ENCODE measurements around the gene FBXL7. TPM values are rescaled to one million over a fixed set of nuclear protein-coding genes. Genes with fewer than 3 reads are reported as not detected.

The FBXL7 gene
- polyA plus RNA-seq, 1 donor (not counting 4 experiments of a cell fraction or from before 2014, with no cell fraction given), result 0.22 TPM

DNA sequence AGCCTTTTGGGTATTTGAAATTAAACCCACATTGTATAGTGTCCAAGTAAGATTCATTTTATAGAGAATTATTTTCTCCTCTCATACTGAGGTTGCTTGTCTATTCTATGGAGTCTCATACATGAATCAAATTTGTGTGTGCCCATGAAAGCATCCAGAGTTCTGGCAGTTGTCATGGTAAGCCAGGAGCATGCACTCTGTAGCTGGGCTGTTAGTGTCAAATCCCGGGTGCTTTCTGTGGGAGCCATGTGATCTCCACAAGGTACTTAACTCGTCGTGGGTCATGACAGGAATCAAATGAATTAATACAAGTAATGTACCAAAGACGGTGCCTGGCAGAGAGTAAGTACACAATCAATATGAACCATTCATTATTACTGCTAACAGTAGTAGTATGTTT lies 58.7 kb downstream of the FBXL7 start:
- FAIRE-seq, result no peak

DNA sequence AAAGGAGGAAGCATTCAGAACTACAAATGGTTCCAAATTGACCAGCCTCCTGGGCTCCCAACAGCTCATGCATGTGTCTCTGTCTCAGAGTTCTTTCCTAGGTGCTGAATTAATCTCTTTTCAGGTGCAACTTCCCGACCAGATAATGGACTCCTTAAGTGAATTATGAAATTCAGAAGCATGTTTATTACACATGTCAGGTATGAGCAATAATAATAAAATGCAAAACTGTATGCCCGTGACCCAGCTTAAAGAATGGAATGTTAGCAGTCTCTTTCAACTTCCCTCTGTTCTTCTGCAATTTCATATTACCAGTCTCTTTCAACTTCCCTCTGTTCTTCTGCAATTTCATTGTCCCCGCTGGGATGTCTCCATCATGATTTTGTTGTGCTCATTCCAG lies 60.4 kb downstream of the FBXL7 start:
- Histone ChIP-seq H4K20me1 (ENCODE audit: control insufficient read depth, extremely low read depth, insufficient read depth, low read length) (no peaks in the 10 kb centered on the region), H3K4me2 (ENCODE audit: control insufficient read depth, extremely low read depth, insufficient read depth, low read depth, low read length) (no peak overlapping the region), H3K27me3 (ENCODE audit: control insufficient read depth, extremely low read depth, insufficient read depth, low read length) (no peaks in the 10 kb centered on the region), H3K9me3 (ENCODE audit: control insufficient read depth, low read depth, low read length) (no peaks in the 10 kb centered on the region), H3K79me2 (ENCODE audit: control insufficient read depth, insufficient read depth, low read length) (no peaks in the 10 kb centered on the region), H3K36me3 (ENCODE audit: control insufficient read depth in 2 of 2, extremely low read depth in 1 of 2, insufficient read depth in 2 of 2, low read length in 2 of 2) (no peaks in the 10 kb centered on the region), H3K4me3 (ENCODE audit: control insufficient read depth in 2 of 3, extremely low read depth in 1 of 3, insufficient read depth in 2 of 3, low read depth in 1 of 3, low read length in 3 of 3) (no peak overlapping the region), H2AFZ (ENCODE audit: control insufficient read depth, low read length) (no peak overlapping the region), H3K27ac (ENCODE audit: control insufficient read depth, insufficient read depth, low read length) (no peak overlapping the region), H3K4me1 (ENCODE audit: control insufficient read depth, extremely low read depth, insufficient read depth, low read length) (no peaks in the 10 kb centered on the region), H3K9me1 (ENCODE audit: control insufficient read depth, extremely low read depth, insufficient read depth, low read length) (no peaks in the 10 kb centered on the region), H3K9ac (ENCODE audit: control insufficient read depth, extremely low read depth, insufficient read depth, low read length) (no peak overlapping the region)
- dilution Hi-C loops (cut with MboI; ENCODE audit: extremely low pct_ligation_motif_present, low sequenced_read_pairs), result no loop called here
- TF ChIP-seq, protein P1, sequence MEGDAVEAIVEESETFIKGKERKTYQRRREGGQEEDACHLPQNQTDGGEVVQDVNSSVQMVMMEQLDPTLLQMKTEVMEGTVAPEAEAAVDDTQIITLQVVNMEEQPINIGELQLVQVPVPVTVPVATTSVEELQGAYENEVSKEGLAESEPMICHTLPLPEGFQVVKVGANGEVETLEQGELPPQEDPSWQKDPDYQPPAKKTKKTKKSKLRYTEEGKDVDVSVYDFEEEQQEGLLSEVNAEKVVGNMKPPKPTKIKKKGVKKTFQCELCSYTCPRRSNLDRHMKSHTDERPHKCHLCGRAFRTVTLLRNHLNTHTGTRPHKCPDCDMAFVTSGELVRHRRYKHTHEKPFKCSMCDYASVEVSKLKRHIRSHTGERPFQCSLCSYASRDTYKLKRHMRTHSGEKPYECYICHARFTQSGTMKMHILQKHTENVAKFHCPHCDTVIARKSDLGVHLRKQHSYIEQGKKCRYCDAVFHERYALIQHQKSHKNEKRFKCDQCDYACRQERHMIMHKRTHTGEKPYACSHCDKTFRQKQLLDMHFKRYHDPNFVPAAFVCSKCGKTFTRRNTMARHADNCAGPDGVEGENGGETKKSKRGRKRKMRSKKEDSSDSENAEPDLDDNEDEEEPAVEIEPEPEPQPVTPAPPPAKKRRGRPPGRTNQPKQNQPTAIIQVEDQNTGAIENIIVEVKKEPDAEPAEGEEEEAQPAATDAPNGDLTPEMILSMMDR (optimal IDR thresholded peaks at IDR 0.05 in 1 of 3, IDR thresholded peaks at IDR 0.05 in 1 of 3, conservative IDR thresholded peaks at IDR 0.05 in 1 of 3; ENCODE audit: extremely low read depth in 1 of 3, insufficient read depth in 2 of 3, low read length in 3 of 3), result no peak
- TF ChIP-seq EZH2 (IDR thresholded peaks at IDR 0.05; ENCODE audit: low read length), result no peak
- no peak for FAIRE-seq
- no peak for DNase-seq (ENCODE audit: low read depth, low spot score)

More for the DNA sequence above, 58.7 kb downstream of the FBXL7 start:
- Histone ChIP-seq H2AFZ (ENCODE audit: control insufficient read depth, low read length) (no peak overlapping the region), H3K9ac (ENCODE audit: control insufficient read depth, extremely low read depth, insufficient read depth, low read length) (no peak overlapping the region), H3K79me2 (ENCODE audit: control insufficient read depth, insufficient read depth, low read length) (no peaks in the 10 kb centered on the region), H3K27ac (ENCODE audit: control insufficient read depth, insufficient read depth, low read length) (no peak overlapping the region), H3K4me3 (ENCODE audit: control insufficient read depth in 2 of 3, extremely low read depth in 1 of 3, insufficient read depth in 2 of 3, low read depth in 1 of 3, low read length in 3 of 3) (no peak overlapping the region), H3K9me1 (ENCODE audit: control insufficient read depth, extremely low read depth, insufficient read depth, low read length) (no peaks in the 10 kb centered on the region), H3K9me3 (ENCODE audit: control insufficient read depth, low read depth, low read length) (no peaks in the 10 kb centered on the region), H3K27me3 (ENCODE audit: control insufficient read depth, extremely low read depth, insufficient read depth, low read length) (no peaks in the 10 kb centered on the region), H4K20me1 (ENCODE audit: control insufficient read depth, extremely low read depth, insufficient read depth, low read length) (no peaks in the 10 kb centered on the region), H3K36me3 (ENCODE audit: control insufficient read depth in 2 of 2, extremely low read depth in 1 of 2, insufficient read depth in 2 of 2, low read length in 2 of 2) (no peaks in the 10 kb centered on the region), H3K4me1 (ENCODE audit: control insufficient read depth, extremely low read depth, insufficient read depth, low read length) (no peaks in the 10 kb centered on the region), H3K4me2 (ENCODE audit: control insufficient read depth, extremely low read depth, insufficient read depth, low read depth, low read length) (no peak overlapping the region)
- no peak for DNase-seq (ENCODE audit: low read depth, low spot score)
- TF ChIP-seq EZH2 (IDR thresholded peaks at IDR 0.05; ENCODE audit: low read length), result no peak
- TF ChIP-seq, protein P1 (optimal IDR thresholded peaks at IDR 0.05 in 1 of 3, IDR thresholded peaks at IDR 0.05 in 1 of 3, conservative IDR thresholded peaks at IDR 0.05 in 1 of 3; ENCODE audit: extremely low read depth in 1 of 3, insufficient read depth in 2 of 3, low read length in 3 of 3), result no peak
- dilution Hi-C loops (cut with MboI; ENCODE audit: extremely low pct_ligation_motif_present, low sequenced_read_pairs), result no loop called here
